ENCODE results near the gene TRDN. TPM values are rescaled to one million over a fixed set of nuclear protein-coding genes. Genes with fewer than 3 reads are reported as not detected.

Gene TRDN
- total RNA-seq, 1 donor from 2014 or later: not detected

- Histone ChIP-seq H3K27me3 (ENCODE audit: low read depth) (no peaks in the 10 kb centered on the region), H3K4me3 (no peak overlapping the region), H3K4me1 (no peaks in the 10 kb centered on the region), H3K27ac (no peak overlapping the region), H3K36me3 (no peaks in the 10 kb centered on the region), H3K9me3 (no peaks in the 10 kb centered on the region)
- ATAC-seq (no peak), DNase-seq (no peak)
- intact Hi-C loops (cut with DNase I): no loop called here
- no peak for TF ChIP-seq CTCF (IDR thresholded peaks at IDR 0.05)
Measured at GRCh38 chr6:123168466-123168865, 468.3 kb downstream of the TRDN start.

Other genes with a start within 250 kb of the TRDN start
- gene NKAIN2, start 166.9 kb upstream of the TRDN start, total RNA-seq: 0.12 TPM